GM18498 (cell line): ENCODE results near the gene NCAPH2.
A peak's percentile ranks its signal among the peaks of the same experiment; 100 is the strongest.

Source experiments
- ATAC-seq: cut with Tn5 transposase; IDR thresholded peaks from one replicate; pipeline ENCODE4 v1.9.1; 2021; ENCODE audit warnings: mild to moderate bottlenecking, moderate library complexity; ENCODE audit not compliant: unreplicated experiment

The NCAPH2 gene

GRCh38 chr22:50473855-50474671 is 34.0 kb upstream of the NCAPH2 start:
- no peak for ATAC-seq

GRCh38 chr22:50474710-50475651 is 33.0 kb upstream of the NCAPH2 start, which contains the start of gene SBF1:
SBF1 (minus strand) TSS chr22:50475035; CDS start chr22:50474840, 195 bp downstream.
- ATAC-seq: peak; percentile 77

GRCh38 chr22:50475652-50476002 is 32.4 kb upstream of the NCAPH2 start:
- no peak for ATAC-seq

- no peak for ATAC-seq
These were observed 31.2 kb upstream of the NCAPH2 start for GRCh38 chr22:50476868-50477267.

GRCh38 chr22:50477923-50478322 is 30.1 kb upstream of the NCAPH2 start:
- no peak for ATAC-seq

GRCh38 chr22:50479721-50480120 is 28.3 kb upstream of the NCAPH2 start:
- no peak for ATAC-seq

GRCh38 chr22:50481045-50481439 is 27.0 kb upstream of the NCAPH2 start:
- no peak for ATAC-seq

- ATAC-seq: no peak
These were observed 26.5 kb upstream of the NCAPH2 start, which contains the start of gene ADM2 for GRCh38 chr22:50481440-50482106. ADM2 (plus strand) TSS chr22:50481543; CDS start chr22:50481848, 305 bp downstream.

GRCh38 chr22:50482107-50483074 is 25.6 kb upstream of the NCAPH2 start:
- ATAC-seq: no peak

GRCh38 chr22:50483106-50483505 is 24.9 kb upstream of the NCAPH2 start:
- no peak for ATAC-seq

GRCh38 chr22:50483556-50483955 is 24.5 kb upstream of the NCAPH2 start:
- ATAC-seq: no peak

- no peak for ATAC-seq
These were observed 23.8 kb upstream of the NCAPH2 start for GRCh38 chr22:50483977-50484853.

GRCh38 chr22:50485221-50486131 is 22.5 kb upstream of the NCAPH2 start:
- ATAC-seq: no peak

- ATAC-seq: no peak
These were observed 21.3 kb upstream of the NCAPH2 start, which contains the start of gene MIOX for GRCh38 chr22:50486561-50487289. MIOX (plus strand) TSS chr22:50486859; CDS start chr22:50486898, 39 bp downstream.

- no peak for ATAC-seq
These were observed 20.6 kb upstream of the NCAPH2 start for GRCh38 chr22:50487290-50488005.

- no peak for ATAC-seq
These were observed 19.9 kb upstream of the NCAPH2 start for GRCh38 chr22:50488006-50488677.
